ENCODE results near the gene ABHD6. TPM values are rescaled to one million over a fixed set of nuclear protein-coding genes. Genes with fewer than 3 reads are reported as not detected.
"Not testable (repeated sequence)": the region's sequence is repeated elsewhere in the genome, so short reads cannot be mapped to it uniquely, and the experiment has no call there.

The ABHD6 gene
- total RNA-seq, 1 donor from 2014 or later, result 9.2 TPM

GRCh38 chr3:58236527-58237237, 910 bp upstream of the ABHD6 start:
- Mint-ChIP-seq H3K4me1 (ENCODE audit: low read depth) (peaks cover 13% of the 10 kb centered on the region), H3K9me3 (no peaks in the 10 kb centered on the region), H3K27me3 (ENCODE audit: insufficient read depth) (peaks cover 33% of the 10 kb centered on the region), H3K36me3 (ENCODE audit: low read depth) (no peaks in the 10 kb centered on the region), H3K4me3 (peak overlapping the region; percentile 86), H3K27ac (peak overlapping the region; percentile 64)
- no peak for DNase-seq (ENCODE audit: low spot score)
- intact Hi-C loops (cut with micrococcal nuclease), result loop anchor here (1.0 to 10.0 kb wide), 8 partner anchors 22 to 642 kb away; partner anchors contain the start of genes ARF4, DENND6A, FLNB and HTD2

- Mint-ChIP-seq H3K27me3 (ENCODE audit: insufficient read depth) (peaks cover 25% of the 10 kb centered on the region), H3K36me3 (ENCODE audit: low read depth) (no peaks in the 10 kb centered on the region), H3K27ac (peak overlapping the region; percentile 64), H3K9me3 (no peaks in the 10 kb centered on the region), H3K4me1 (ENCODE audit: low read depth) (peaks cover 5% of the 10 kb centered on the region), H3K4me3 (peak overlapping the region; percentile 90)
- intact Hi-C loops (cut with micrococcal nuclease), result loop anchor here (1.0 to 10.0 kb wide), 10 partner anchors 24 to 643 kb away; partner anchors contain the start of genes ARF4, DENND6A, FLNB and HTD2
- DNase-seq (ENCODE audit: low spot score), result peak; percentile 18
Observed at GRCh38 chr3:58237941-58238681, 519 bp downstream of the ABHD6 start.

- H3K4me1 Mint-ChIP-seq (ENCODE audit: low read depth), result peaks cover 5% of the 10 kb centered on the region
- H3K36me3 Mint-ChIP-seq (ENCODE audit: low read depth), result no peaks in the 10 kb centered on the region
- no peaks in the 10 kb centered on the region for H3K9me3 Mint-ChIP-seq
- intact Hi-C loops (cut with micrococcal nuclease), result loop anchor here (1.0 to 10.0 kb wide), 6 partner anchors 52 to 644 kb away; partner anchors contain the start of genes ARF4, DENND6A, FLNB and KCTD6
- H3K27ac Mint-ChIP-seq, result no peak overlapping the region
- DNase-seq (ENCODE audit: low spot score), result no peak
- H3K4me3 Mint-ChIP-seq, result peak overlapping the region; percentile 90
- peaks cover 20% of the 10 kb centered on the region for H3K27me3 Mint-ChIP-seq (ENCODE audit: insufficient read depth)
Observed at GRCh38 chr3:58238830-58239229, 1.2 kb downstream of the ABHD6 start.

- H3K27ac Mint-ChIP-seq, result no peak overlapping the region
- no peaks in the 10 kb centered on the region for H3K36me3 Mint-ChIP-seq (ENCODE audit: low read depth)
- H3K4me1 Mint-ChIP-seq (ENCODE audit: low read depth), result peaks cover 5% of the 10 kb centered on the region
- no peak overlapping the region for H3K4me3 Mint-ChIP-seq
- intact Hi-C loops (cut with micrococcal nuclease), result no loop called here
- peaks cover 6% of the 10 kb centered on the region for H3K27me3 Mint-ChIP-seq (ENCODE audit: insufficient read depth)
- no peaks in the 10 kb centered on the region for H3K9me3 Mint-ChIP-seq
- DNase-seq (ENCODE audit: low spot score), result no peak
Observed at GRCh38 chr3:58241306-58242044, 3.9 kb downstream of the ABHD6 start.

GRCh38 chr3:58242340-58242739, 4.7 kb downstream of the ABHD6 start:
- Mint-ChIP-seq H3K36me3 (ENCODE audit: low read depth) (no peaks in the 10 kb centered on the region), H3K27me3 (ENCODE audit: insufficient read depth) (peaks cover 5% of the 10 kb centered on the region), H3K4me3 (no peak overlapping the region), H3K27ac (no peak overlapping the region), H3K9me3 (no peaks in the 10 kb centered on the region), H3K4me1 (ENCODE audit: low read depth) (peaks cover 5% of the 10 kb centered on the region)
- DNase-seq (ENCODE audit: low spot score), result no peak
- intact Hi-C loops (cut with micrococcal nuclease), result no loop called here

GRCh38 chr3:58242860-58243259, 5.3 kb downstream of the ABHD6 start:
- H3K27ac Mint-ChIP-seq; H3K9me3 Mint-ChIP-seq; H3K36me3 Mint-ChIP-seq (ENCODE audit: low read depth); H3K4me3 Mint-ChIP-seq; H3K4me1 Mint-ChIP-seq (ENCODE audit: low read depth); H3K27me3 Mint-ChIP-seq (ENCODE audit: insufficient read depth); DNase-seq (ENCODE audit: low spot score); intact Hi-C loops (cut with micrococcal nuclease): not testable (repeated sequence)

GRCh38 chr3:58243976-58244585, 6.5 kb downstream of the ABHD6 start:
- Mint-ChIP-seq H3K27me3 (ENCODE audit: insufficient read depth) (peaks cover 5% of the 10 kb centered on the region), H3K27ac (no peak overlapping the region), H3K36me3 (ENCODE audit: low read depth) (no peaks in the 10 kb centered on the region), H3K4me1 (ENCODE audit: low read depth) (no peaks in the 10 kb centered on the region), H3K4me3 (no peak overlapping the region), H3K9me3 (no peaks in the 10 kb centered on the region)
- no peak for DNase-seq (ENCODE audit: low spot score)
- intact Hi-C loops (cut with micrococcal nuclease), result no loop called here

GRCh38 chr3:58246148-58247047, 8.8 kb downstream of the ABHD6 start:
- Mint-ChIP-seq H3K9me3 (no peaks in the 10 kb centered on the region), H3K4me3 (no peak overlapping the region), H3K36me3 (ENCODE audit: low read depth) (no peaks in the 10 kb centered on the region), H3K27me3 (ENCODE audit: insufficient read depth) (peaks cover 5% of the 10 kb centered on the region), H3K4me1 (ENCODE audit: low read depth) (no peaks in the 10 kb centered on the region), H3K27ac (no peak overlapping the region)
- DNase-seq (ENCODE audit: low spot score), result no peak
- intact Hi-C loops (cut with micrococcal nuclease), result no loop called here

GRCh38 chr3:58249358-58250092, 11.9 kb downstream of the ABHD6 start:
- Mint-ChIP-seq H3K27me3 (ENCODE audit: insufficient read depth) (no peaks in the 10 kb centered on the region), H3K4me1 (ENCODE audit: low read depth) (peaks cover 5% of the 10 kb centered on the region), H3K27ac (no peak overlapping the region), H3K9me3 (no peaks in the 10 kb centered on the region), H3K36me3 (ENCODE audit: low read depth) (no peaks in the 10 kb centered on the region), H3K4me3 (no peak overlapping the region)
- intact Hi-C loops (cut with micrococcal nuclease), result no loop called here
- no peak for DNase-seq (ENCODE audit: low spot score)

GRCh38 chr3:58250093-58250707, 12.6 kb downstream of the ABHD6 start:
- Mint-ChIP-seq H3K9me3 (no peaks in the 10 kb centered on the region), H3K27me3 (ENCODE audit: insufficient read depth) (no peaks in the 10 kb centered on the region), H3K36me3 (ENCODE audit: low read depth) (no peaks in the 10 kb centered on the region), H3K27ac (no peak overlapping the region), H3K4me3 (no peak overlapping the region), H3K4me1 (ENCODE audit: low read depth) (peaks cover 5% of the 10 kb centered on the region)
- no peak for DNase-seq (ENCODE audit: low spot score)
- intact Hi-C loops (cut with micrococcal nuclease), result no loop called here

- no peak overlapping the region for H3K27ac Mint-ChIP-seq
- H3K9me3 Mint-ChIP-seq, result no peaks in the 10 kb centered on the region
- no peaks in the 10 kb centered on the region for H3K27me3 Mint-ChIP-seq (ENCODE audit: insufficient read depth)
- intact Hi-C loops (cut with micrococcal nuclease), result no loop called here
- DNase-seq (ENCODE audit: low spot score), result no peak
- H3K4me1 Mint-ChIP-seq (ENCODE audit: low read depth), result peaks cover 5% of the 10 kb centered on the region
- H3K4me3 Mint-ChIP-seq, result no peak overlapping the region
- H3K36me3 Mint-ChIP-seq (ENCODE audit: low read depth), result no peaks in the 10 kb centered on the region
Observed at GRCh38 chr3:58251631-58252035, 14.0 kb downstream of the ABHD6 start.

All from activated T-helper 1 cell treated with anti-CD3 and anti-CD28 coated beads, Interleukin-12 subunit alpha, Interleukin-12 subunit beta, Interleukin-2, Interleukin-4 antibody, amounts not matched to agents 30 ng/mL and 10 ng/mL and 1 ng/mL, durations not matched to agents 14 hours and 24 hours and 36 hours (primary cell).